Cardiac muscle cell (in vitro differentiated cells and primary cell): ENCODE measurements around the gene MRPL3. TPM values are rescaled to one million over a fixed set of nuclear protein-coding genes. Genes with fewer than 3 reads are reported as not detected.
A peak's percentile ranks its signal among the peaks of the same experiment; 100 is the strongest.

Experiments
- DNase-seq, 2 donors: peaks; one replicate each; pipeline versions ENCODE4 v3.0.0 to v3.0.0-alpha.2; 2010 to 2017; ENCODE audit warnings: low read depth in 1 of 2, low spot score in 1 of 2
- H3K27ac ChIP-seq: fragments of 200-600 bp; sonication (generic); 2 replicates; pipeline ENCODE4 v1.5.1; 2016
- H3K27me3 ChIP-seq: fragments of 200-600 bp; sonication (generic); 2 replicates; pipeline ENCODE4 v1.6.0; 2016; ENCODE audit warnings: control low read depth
- H3K36me3 ChIP-seq: fragments of 200-600 bp; sonication (generic); 2 replicates; pipeline ENCODE4 v1.5.1; 2016; ENCODE audit warnings: control low read depth
- H3K4me1 ChIP-seq: fragments of 200-600 bp; sonication (generic); 2 replicates; pipeline ENCODE4 v1.8.1; 2017; ENCODE audit warnings: low read depth, mild to moderate bottlenecking, mixed run types
- H3K4me3 ChIP-seq: fragments of 200-600 bp; sonication (generic); 2 replicates; pipeline ENCODE4 v1.5.1; 2016; ENCODE audit warnings: mild to moderate bottlenecking
- H3K9me3 ChIP-seq: fragments of 200-600 bp; sonication (generic); 2 replicates; pipeline ENCODE4 v1.5.1; 2017; ENCODE audit warnings: low read depth, mild to moderate bottlenecking, control low read depth
- CTCF ChIP-seq: IDR thresholded peaks from 2 replicates; pipeline ENCODE4 v1.5.1; 2012; ENCODE audit warnings: low read depth, mild to moderate bottlenecking, low read length
- polyA plus RNA-seq: library from polyadenylated mRNA; unstranded; fragments of >200 nt; fragmentation: Nextera tagmentation; extraction: Ambion mirVana; gene quantifications from 2 replicates; pipeline ENCODE4 v1.2.1, GENCODE V29; 2016
- total RNA-seq: library from RNA; depleted of rRNA; stranded (reverse); fragments of >200 nt; gene quantifications from 2 replicates; pipeline ENCODE4 v1.2.3, GENCODE V29; 2016

The MRPL3 gene
- total and polyA plus RNA-seq, 2 experiments from 2014 or later = 74.4 to 92.8 TPM

GRCh38 chr3:131546441-131546840 lies 43.7 kb upstream of the MRPL3 start:
- H3K4me1 ChIP-seq = no peaks in the 10 kb centered on the region
- H3K4me3 ChIP-seq = no peak overlapping the region
- no peak for DNase-seq
- no peaks in the 10 kb centered on the region for H3K27me3 ChIP-seq
- H3K36me3 ChIP-seq = no peaks in the 10 kb centered on the region
- H3K27ac ChIP-seq = no peak overlapping the region
- no peak for TF ChIP-seq CTCF
- H3K9me3 ChIP-seq = no peaks in the 10 kb centered on the region

GRCh38 chr3:131544557-131544956 lies 41.8 kb upstream of the MRPL3 start:
- Histone ChIP-seq H3K9me3 (no peaks in the 10 kb centered on the region), H3K36me3 (no peaks in the 10 kb centered on the region), H3K4me3 (no peak overlapping the region), H3K27me3 (no peaks in the 10 kb centered on the region), H3K27ac (no peak overlapping the region), H3K4me1 (no peaks in the 10 kb centered on the region)
- TF ChIP-seq CTCF = no peak
- no peak for DNase-seq

- no peaks in the 10 kb centered on the region for H3K9me3 ChIP-seq
- DNase-seq = peak in 1 of 2 donors; percentile 91
- no peaks in the 10 kb centered on the region for H3K4me1 ChIP-seq
- H3K27me3 ChIP-seq = no peaks in the 10 kb centered on the region
- no peak overlapping the region for H3K4me3 ChIP-seq
- no peaks in the 10 kb centered on the region for H3K36me3 ChIP-seq
- H3K27ac ChIP-seq = no peak overlapping the region
- TF ChIP-seq CTCF = no peak
Observed at GRCh38 chr3:131543714-131544113, 40.9 kb upstream of the MRPL3 start.

- Histone ChIP-seq H3K27me3 (no peaks in the 10 kb centered on the region), H3K36me3 (no peaks in the 10 kb centered on the region), H3K4me3 (no peak overlapping the region), H3K9me3 (no peaks in the 10 kb centered on the region), H3K27ac (no peak overlapping the region), H3K4me1 (no peaks in the 10 kb centered on the region)
- TF ChIP-seq CTCF = no peak
- DNase-seq = no peak
Observed at GRCh38 chr3:131541288-131541687, 38.5 kb upstream of the MRPL3 start.

- Histone ChIP-seq H3K9me3 (no peaks in the 10 kb centered on the region), H3K4me1 (no peaks in the 10 kb centered on the region), H3K4me3 (no peak overlapping the region), H3K27ac (no peak overlapping the region), H3K36me3 (no peaks in the 10 kb centered on the region), H3K27me3 (no peaks in the 10 kb centered on the region)
- DNase-seq = no peak
- TF ChIP-seq CTCF = no peak
Observed at GRCh38 chr3:131540821-131541220, 38.0 kb upstream of the MRPL3 start.

- TF ChIP-seq CTCF = no peak
- no peak overlapping the region for H3K27ac ChIP-seq
- H3K9me3 ChIP-seq = no peaks in the 10 kb centered on the region
- H3K36me3 ChIP-seq = no peaks in the 10 kb centered on the region
- no peak for DNase-seq
- no peaks in the 10 kb centered on the region for H3K4me1 ChIP-seq
- no peak overlapping the region for H3K4me3 ChIP-seq
- H3K27me3 ChIP-seq = no peaks in the 10 kb centered on the region
Observed at GRCh38 chr3:131540143-131540542, 37.4 kb upstream of the MRPL3 start.
